GM12878 (cell line): ENCODE measurements around the gene TBKBP1. TPM values are rescaled to one million over a fixed set of nuclear protein-coding genes. Genes with fewer than 3 reads are reported as not detected.

Experiments used
- ATF3 ChIP-seq: IDR thresholded peaks from 2 replicates; pipeline ENCODE4 v1.6.1; 2011; ENCODE audit warnings: low read depth, mild to moderate bottlenecking, low read length, moderate library complexity, borderline replicate concordance; ENCODE audit errors: extremely low read depth
- BHLHE40 ChIP-seq, 2 experiments: fragments of 450-650 bp in 1 of 2; IDR thresholded peaks; 2 replicates each; pipeline ENCODE4 v1.6.1; 2011 to 2017; ENCODE audit warnings: low read depth in 2 of 2, borderline replicate concordance in 1 of 2, improper control_type of control experiment in 1 of 2, low read length in 1 of 2, mild to moderate bottlenecking in 1 of 2
- EGR1 ChIP-seq, 2 experiments: IDR thresholded peaks; 1 replicate in 1 of 2; 2 replicates in 1 of 2; pipeline ENCODE4 v1.6.1; 2011 to 2012; ENCODE audit warnings: low read depth in 2 of 2, low read length in 2 of 2, borderline replicate concordance in 1 of 2, mild to moderate bottlenecking in 1 of 2, moderate library complexity in 1 of 2
- KAT2A ChIP-seq: conservative IDR thresholded peaks from 2 replicates; pipeline ENCODE4 v1.6.1; 2011; ENCODE audit warnings: low read depth, low read length; ENCODE audit not compliant: control insufficient read depth
- MEF2A ChIP-seq: IDR thresholded peaks from 2 replicates; pipeline ENCODE4 v1.6.1; 2011; ENCODE audit warnings: low read depth, mild to moderate bottlenecking, low read length, moderate library complexity; ENCODE audit not compliant: insufficient read depth
- NR2C1 ChIP-seq: fragments of 450-650 bp; IDR thresholded peaks from 2 replicates; pipeline ENCODE4 v1.6.1; 2017; ENCODE audit warnings: antibody characterized with exemption, mild to moderate bottlenecking, moderate library complexity
- PBX3 ChIP-seq: IDR thresholded peaks from 2 replicates; pipeline ENCODE4 v1.6.1; 2011; ENCODE audit warnings: mild to moderate bottlenecking, low read depth, low read length, moderate library complexity; ENCODE audit not compliant: insufficient replicate concordance
- RB1 ChIP-seq: fragments of 450-650 bp; formaldehyde crosslinking; IDR thresholded peaks from 2 replicates; pipeline ENCODE4 v1.6.1; 2017; ENCODE audit warnings: mild to moderate bottlenecking, borderline replicate concordance
- ZBTB40 ChIP-seq: fragments of 450-650 bp; IDR thresholded peaks from 2 replicates; pipeline ENCODE4 v1.6.1; 2016; ENCODE audit warnings: mild to moderate bottlenecking, moderate library complexity, borderline replicate concordance
- ZNF207 ChIP-seq: fragments of 450-650 bp; IDR thresholded peaks from 2 replicates; pipeline ENCODE4 v1.6.1; 2014; ENCODE audit warnings: antibody characterized with exemption, mild to moderate bottlenecking, borderline replicate concordance
- polyA plus RNA-seq, 11 experiments: library from polyadenylated mRNA; depleted of rRNA in 4 of 11; unstranded in 6 of 11; stranded (reverse) in 5 of 11; fragments of >200 nt; fragmentation: Nextera tagmentation in 4 of 11; fragmentation: Illumina TruSeq in 1 of 11; extraction: Ambion mirVana in 4 of 11; extraction: Trizol in 1 of 11; gene quantifications; 1 replicate in 1 of 11; 2 replicates in 10 of 11; pipeline versions ENCODE4 v1.2.1 to v1.2.3, GENCODE V29; 2011 to 2016; ENCODE audit warnings: inconsistent platforms in 2 of 11, missing spikeins in 2 of 11, low read depth in 1 of 11
- total RNA-seq, 4 experiments: library from RNA; depleted of rRNA in 3 of 4; stranded (reverse); fragments of >200 nt in 3 of 4; fragmentation: Illumina TruSeq in 1 of 4; extraction: Trizol in 1 of 4; gene quantifications; 2 replicates each; pipeline versions ENCODE4 v1.2.1 to v1.2.3, GENCODE V29; 2013 to 2021

The TBKBP1 gene
- total and polyA plus RNA-seq, 10 of the 15 experiments (the other 5 are each of a cell fraction or from before 2014, with no cell fraction given) = 0.11 to 2.7 (median 0.74) TPM; not detected in 3

- no peak for TF ChIP-seq NR2C1
- no peak for TF ChIP-seq BHLHE40 (IDR thresholded peaks at IDR 0.05; ENCODE audit: borderline replicate concordance in 1 of 2, low read depth in 2 of 2, low read length in 1 of 2)
- TF ChIP-seq ATF3 = no peak
- no peak for TF ChIP-seq RB1
- TF ChIP-seq KAT2A = no peak
- TF ChIP-seq ZNF207 = no peak
- TF ChIP-seq PBX3 = no peak
- TF ChIP-seq EGR1 (IDR thresholded peaks at IDR 0.05; ENCODE audit: borderline replicate concordance in 1 of 2, low read depth in 2 of 2, low read length in 2 of 2) = no peak
- no peak for TF ChIP-seq MEF2A
- TF ChIP-seq ZBTB40 = no peak
Observed at GRCh38 chr17:47699536-47699840, 5.5 kb downstream of the TBKBP1 start (continued).
